Thoracic aorta (tissue), 2 donors: ENCODE data around the gene SETDB1. TPM values are rescaled to one million over a fixed set of nuclear protein-coding genes. Genes with fewer than 3 reads are reported as not detected.
A peak's percentile ranks its signal among the peaks of the same experiment; 100 is the strongest.

Experiments used
- ATAC-seq: fragments of 150-250 bp; one replicate; pipeline ENCODE4 v1.8.0; 2017; ENCODE audit warnings: low read depth; ENCODE audit not compliant: insufficient number of reproducible peaks, low FRiP score
- DNase-seq: peaks from one replicate; pipeline ENCODE4 v3.0.0-alpha.2; 2020; ENCODE audit warnings: low spot score
- H3K27ac ChIP-seq, 2 donors: fragments of 200-600 bp; sonication (generic); 1 replicate in 1 of 2; 2 replicates in 1 of 2; pipeline ENCODE4 v1.5.1; 2016; ENCODE audit warnings: mild to moderate bottlenecking in 2 of 2, moderate library complexity in 2 of 2
- H3K27me3 ChIP-seq: fragments of 200-600 bp; sonication (generic); replicated peaks from 2 replicates; pipeline ENCODE4 v1.6.0; 2016; ENCODE audit warnings: mild to moderate bottlenecking; ENCODE audit not compliant: insufficient read depth
- H3K36me3 ChIP-seq: fragments of 200-600 bp; sonication (generic); one replicate; pipeline ENCODE4 v1.5.1; 2016
- H3K4me1 ChIP-seq, 2 donors: fragments of 200-600 bp; sonication (generic); 1 replicate in 1 of 2; 2 replicates in 1 of 2; pipeline versions ENCODE4 v1.5.1 to v1.6.0; 2016; ENCODE audit warnings: low read depth in 2 of 2, mild to moderate bottlenecking in 1 of 2; ENCODE audit not compliant: control insufficient read depth in 1 of 2
- H3K4me3 ChIP-seq: fragments of 200-600 bp; sonication (generic); 2 replicates; pipeline ENCODE4 v1.5.1; 2016; ENCODE audit warnings: mild to moderate bottlenecking
- H3K9me3 ChIP-seq: fragments of 200-600 bp; sonication (generic); 2 replicates; pipeline ENCODE4 v1.5.1; 2016
- CTCF ChIP-seq: fragments of 200-600 bp; sonication (generic); IDR thresholded peaks from one replicate; pipeline ENCODE4 v1.5.1; 2019; ENCODE audit warnings: antibody characterized with exemption
- total RNA-seq, 2 donors: library from RNA; depleted of rRNA; stranded (reverse); fragments of >200 nt; gene quantifications; one replicate each; pipeline versions ENCODE4 v1.1.0 to v1.2.3, GENCODE V29; 2016

The SETDB1 gene
- total RNA-seq, 2 donors from 2014 or later, result 38.9 to 42.7 TPM

DNA sequence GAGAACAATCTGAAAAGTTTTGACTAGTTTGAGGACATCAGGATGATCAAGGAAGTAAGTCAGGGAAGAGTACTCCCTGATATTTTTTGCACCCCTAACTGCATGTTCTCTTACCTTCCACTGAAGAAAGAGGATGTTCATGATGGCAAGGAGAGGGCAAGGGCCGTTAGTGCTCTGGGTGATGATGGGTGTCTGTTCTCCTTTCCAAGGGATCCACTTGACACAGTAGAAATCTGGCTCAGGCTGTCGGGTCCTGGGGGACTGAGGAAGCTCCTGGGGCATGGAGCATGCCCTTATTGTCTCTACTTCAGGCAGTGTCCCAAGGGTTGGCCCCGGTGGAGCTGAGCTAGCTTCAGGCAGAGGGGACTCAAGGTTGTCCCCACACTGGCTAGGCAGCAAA is 75.9 kb downstream of the SETDB1 start:
- H3K4me3 ChIP-seq, result no peak overlapping the region
- DNase-seq (no peak), ATAC-seq (no peak)
- TF ChIP-seq CTCF, result no peak
- H3K36me3 ChIP-seq, result peaks cover 24% of the 10 kb centered on the region
- peaks cover 29 to 39% of the 10 kb centered on the region in 2 donors for H3K4me1 ChIP-seq
- no peaks in the 10 kb centered on the region for H3K9me3 ChIP-seq
- H3K27ac ChIP-seq, result no peak overlapping the region
- no peaks in the 10 kb centered on the region for H3K27me3 ChIP-seq

DNA sequence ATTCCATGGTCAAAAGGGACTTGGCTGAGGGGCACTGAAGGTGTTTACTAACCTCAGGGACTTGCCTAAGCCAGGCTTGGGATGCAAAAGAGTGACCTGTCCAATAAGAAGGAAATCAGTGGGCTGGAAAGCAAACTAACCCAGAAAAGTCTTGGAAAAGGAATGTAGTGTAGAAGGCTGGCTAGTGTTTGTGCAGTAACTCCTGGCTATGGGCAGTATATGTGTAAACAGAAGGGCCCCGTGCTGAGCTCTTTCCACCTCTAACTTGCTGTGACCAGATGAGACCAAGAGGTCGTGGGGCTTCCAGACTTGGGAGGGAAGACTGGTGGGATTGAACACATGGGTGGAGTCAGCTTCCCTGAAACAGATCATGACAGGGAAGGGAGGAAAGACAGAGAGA is 76.4 kb downstream of the SETDB1 start:
- TF ChIP-seq CTCF, result no peak
- no peaks in the 10 kb centered on the region for H3K9me3 ChIP-seq
- no peak overlapping the region for H3K4me3 ChIP-seq
- peaks cover 18% of the 10 kb centered on the region for H3K36me3 ChIP-seq
- no peak for ATAC-seq
- H3K27ac ChIP-seq, result no peak overlapping the region
- DNase-seq, result no peak
- no peaks in the 10 kb centered on the region for H3K27me3 ChIP-seq
- H3K4me1 ChIP-seq, result peaks cover 34 to 44% of the 10 kb centered on the region in 2 donors

DNA sequence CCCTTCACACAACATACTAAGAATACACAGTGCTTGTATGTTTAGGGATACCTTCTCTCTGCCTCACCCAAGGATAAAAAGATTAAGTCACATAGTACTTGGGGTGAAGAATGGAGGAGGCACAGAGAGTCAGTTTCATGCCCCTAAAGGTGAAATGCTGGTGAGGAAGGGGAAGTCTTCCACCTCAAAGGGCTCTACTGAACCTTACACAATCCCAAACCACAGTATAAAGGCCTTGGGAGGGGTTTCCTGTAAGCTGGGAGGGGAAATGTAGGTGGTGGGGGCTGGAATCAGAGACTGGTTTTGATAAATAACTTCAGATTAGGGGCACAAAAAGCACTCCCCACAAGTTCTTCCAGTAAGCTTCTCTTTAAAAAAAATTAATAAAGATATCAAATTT is 77.0 kb downstream of the SETDB1 start:
- Histone ChIP-seq H3K4me3 (no peak overlapping the region), H3K9me3 (no peaks in the 10 kb centered on the region), H3K27me3 (no peaks in the 10 kb centered on the region), H3K36me3 (peaks cover 13% of the 10 kb centered on the region), H3K27ac (no peak overlapping the region), H3K4me1 (peaks cover 36 to 48% of the 10 kb centered on the region in 2 donors)
- ATAC-seq (no peak), DNase-seq (no peak)
- TF ChIP-seq CTCF, result no peak

GRCh38 chr1:151005729-151006319 is 79.7 kb downstream of the SETDB1 start:
- H3K9me3 ChIP-seq, result no peaks in the 10 kb centered on the region
- no peak for TF ChIP-seq CTCF
- no peak for DNase-seq
- H3K27ac ChIP-seq, result peak overlapping the region; percentile 73 to 74
- peaks cover 36 to 63% of the 10 kb centered on the region in 2 donors for H3K4me1 ChIP-seq
- peak overlapping the region; percentile 75 for H3K4me3 ChIP-seq
- ATAC-seq, result no peak
- no peaks in the 10 kb centered on the region for H3K36me3 ChIP-seq
- H3K27me3 ChIP-seq, result no peaks in the 10 kb centered on the region

DNA sequence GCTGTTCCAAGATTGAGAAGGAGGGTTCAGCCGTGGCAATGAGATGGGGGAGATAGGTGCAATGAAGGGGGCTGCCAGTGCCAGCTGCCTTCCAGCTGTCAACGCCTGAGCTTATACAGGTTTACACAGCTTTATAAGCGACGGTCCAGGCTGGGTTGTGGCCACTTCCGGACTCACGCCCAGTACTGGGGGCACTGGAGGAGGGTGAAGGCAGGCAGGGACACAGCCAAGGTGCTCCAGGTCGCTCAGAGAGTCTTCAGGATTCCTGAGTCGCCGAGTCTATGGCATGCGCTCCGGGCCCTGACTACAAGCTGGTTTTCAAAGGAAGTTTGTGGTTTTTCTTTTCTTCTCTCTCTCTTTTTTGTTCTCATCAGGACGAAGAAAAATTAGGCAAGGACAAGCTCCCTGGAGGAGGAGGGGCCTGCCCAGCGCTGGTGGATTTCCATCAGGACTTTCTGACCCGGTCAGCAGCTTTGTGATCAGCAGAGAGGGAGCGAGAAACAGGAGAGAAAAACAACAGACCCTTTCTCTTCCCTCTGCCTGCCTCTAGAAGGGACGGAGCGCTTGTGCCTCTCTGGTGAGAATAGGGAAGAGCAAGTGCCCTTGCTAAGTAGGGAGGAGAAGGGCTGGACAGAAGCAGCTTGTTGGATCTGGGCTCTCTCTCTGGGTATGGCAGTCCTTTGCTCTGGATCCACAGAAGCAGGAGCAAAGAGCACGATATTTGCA is 80.3 kb downstream of the SETDB1 start, which contains the start of gene MINDY1:
Gene MINDY1, minus strand, starts transcription at position 576 of the 726 bp plus-strand sequence. CDS start 4,285 bp downstream, outside the sequence.
- peak; percentile 60 for TF ChIP-seq CTCF

More for the DNA sequence above, 80.3 kb downstream of the SETDB1 start, which contains the start of gene MINDY1:
- H3K27me3 ChIP-seq, result no peaks in the 10 kb centered on the region
- no peaks in the 10 kb centered on the region for H3K36me3 ChIP-seq
- peak within 1 kb of the TSS; percentile 73 to 74 for H3K27ac ChIP-seq
- peaks cover 36 to 63% of the 10 kb centered on the region in 2 donors for H3K4me1 ChIP-seq
- peak within 1 kb of the TSS; percentile 75 for H3K4me3 ChIP-seq
- ATAC-seq, result peak; percentile 34
- no peaks in the 10 kb centered on the region for H3K9me3 ChIP-seq
- DNase-seq, result peak; percentile 24
